K562 (cell line): ENCODE measurements around the gene DNAJB12. TPM values are rescaled to one million over a fixed set of nuclear protein-coding genes. Genes with fewer than 3 reads are reported as not detected.
A peak's percentile ranks its signal among the peaks of the same experiment; 100 is the strongest.

Experiments used
- ATF2 ChIP-seq: sonication (generic); formaldehyde crosslinking; IDR thresholded peaks from 2 replicates; pipeline ENCODE4 v1.8.1; 2022; ENCODE audit warnings: missing genetic modification reagents
- BDP1 ChIP-seq: IDR thresholded peaks from 3 replicates; pipeline ENCODE4 v1.6.1; 2011; ENCODE audit not compliant: insufficient read length, insufficient read depth
- CBX5 ChIP-seq: IDR thresholded peaks from 2 replicates; pipeline ENCODE4 v1.6.1; 2014; ENCODE audit warnings: low read depth, borderline replicate concordance
- CHD2 ChIP-seq: IDR thresholded peaks from 2 replicates; pipeline ENCODE4 v1.6.1; 2011; ENCODE audit warnings: low read depth, low read length
- CXXC5 ChIP-seq: fragments of 250-450 bp; sonication (Bioruptor Pico); IDR thresholded peaks from 2 replicates; pipeline ENCODE4 v1.8.0; 2022; ENCODE audit warnings: inconsistent platforms, mild to moderate bottlenecking, moderate library complexity
- E2F4 ChIP-seq: sonication (generic); formaldehyde crosslinking; IDR thresholded peaks from 2 replicates; pipeline ENCODE4 v1.8.0; 2022; ENCODE audit warnings: mild to moderate bottlenecking, low read depth, missing genetic modification reagents
- KAT7 ChIP-seq: sonication (generic); formaldehyde crosslinking; IDR thresholded peaks from 2 replicates; pipeline ENCODE4 v1.8.0; 2022; ENCODE audit warnings: missing genetic modification reagents, mild to moderate bottlenecking, borderline replicate concordance
- KLF13 ChIP-seq: fragments of 450-650 bp; IDR thresholded peaks from 2 replicates; pipeline ENCODE4 v1.6.1; 2016; ENCODE audit warnings: missing genetic modification characterization, low read depth, mild to moderate bottlenecking, missing compliant biosample characterization, moderate library complexity, borderline replicate concordance
- NFYB ChIP-seq: IDR thresholded peaks from 2 replicates; pipeline ENCODE4 v1.6.1; 2011; ENCODE audit warnings: mild to moderate bottlenecking, moderate library complexity; ENCODE audit not compliant: insufficient read length; ENCODE audit errors: extremely low read depth
- NR2C2 ChIP-seq, 2 experiments: fragments of 200-800 bp in 1 of 2; sonication (Bioruptor generic) in 1 of 2; sonication (generic) in 1 of 2; formaldehyde crosslinking in 1 of 2; IDR thresholded peaks; 2 replicates each; pipeline versions ENCODE4 v1.6.1 to v1.8.0; 2016 to 2022; ENCODE audit warnings: mild to moderate bottlenecking in 1 of 2, missing compliant biosample characterization in 1 of 2, missing genetic modification characterization in 1 of 2, missing genetic modification reagents in 1 of 2
- POLR2A ChIP-seq: fragments of 450-650 bp; conservative IDR thresholded peaks from 2 replicates; pipeline ENCODE4 v1.6.1; 2016
- POLR2H ChIP-seq: IDR thresholded peaks from 2 replicates; pipeline ENCODE4 v1.6.1; 2016; ENCODE audit warnings: missing genetic modification characterization, low read depth, mild to moderate bottlenecking, control low read depth, missing compliant biosample characterization, moderate library complexity
- RBM14 ChIP-seq: fragments of 200-400 bp; formaldehyde crosslinking; IDR thresholded peaks from 2 replicates; pipeline ENCODE4 v1.6.1; 2018; ENCODE audit warnings: low read depth, mild to moderate bottlenecking, low read length, moderate library complexity, borderline replicate concordance; ENCODE audit not compliant: insufficient read depth
- SFPQ ChIP-seq: fragments of 200-400 bp; formaldehyde crosslinking; IDR thresholded peaks from 2 replicates; pipeline ENCODE4 v1.6.1; 2017; ENCODE audit warnings: mild to moderate bottlenecking, low read depth, low read length, moderate library complexity
- SMAD3 ChIP-seq: fragments of 450-650 bp; formaldehyde crosslinking; conservative IDR thresholded peaks from 2 replicates; pipeline ENCODE4 v1.4.0; 2020; ENCODE audit warnings: mild to moderate bottlenecking
- THRAP3 ChIP-seq: fragments of 450-650 bp; IDR thresholded peaks from 2 replicates; pipeline ENCODE4 v1.6.1; 2016; ENCODE audit warnings: mild to moderate bottlenecking, inconsistent platforms, borderline replicate concordance
- TOE1 ChIP-seq, 2 experiments: fragments of 450-650 bp in 1 of 2; sonication (generic) in 1 of 2; formaldehyde crosslinking in 1 of 2; IDR thresholded peaks; 2 replicates each; pipeline versions ENCODE4 v1.7.1 to v1.8.0; 2016 to 2022; ENCODE audit warnings: borderline replicate concordance in 2 of 2, mild to moderate bottlenecking in 2 of 2, antibody characterized with exemption in 1 of 2, inconsistent platforms in 1 of 2, low read depth in 1 of 2, missing genetic modification reagents in 1 of 2, moderate library complexity in 1 of 2
- USF1 ChIP-seq: sonication (generic); formaldehyde crosslinking; IDR thresholded peaks from 2 replicates; pipeline ENCODE4 v1.9.0; 2022; ENCODE audit warnings: mild to moderate bottlenecking, missing genetic modification reagents
- polyA plus RNA-seq, 8 experiments: library from polyadenylated mRNA; depleted of rRNA in 4 of 8; stranded (reverse) in 5 of 8; unstranded in 3 of 8; fragments of >200 nt; fragmentation: Nextera tagmentation in 2 of 8; fragmentation: Illumina TruSeq in 1 of 8; extraction: Ambion mirVana in 2 of 8; extraction: Trizol in 1 of 8; gene quantifications; 2 replicates each; pipeline versions ENCODE4 v1.2.1 to v1.2.3, GENCODE V29; 2011 to 2014; ENCODE audit warnings: inconsistent platforms in 1 of 8, missing spikeins in 1 of 8
- total RNA-seq, 7 experiments: library from RNA; depleted of rRNA in 6 of 7; stranded (reverse); fragments of >200 nt in 6 of 7; fragmentation: Illumina TruSeq in 2 of 7; extraction: Trizol in 2 of 7; gene quantifications; 2 replicates each; pipeline versions ENCODE4 v1.2.1 to v1.2.3, GENCODE V29; 2011 to 2021; ENCODE audit warnings: low replicate concordance in 1 of 7

Gene DNAJB12
- total and polyA plus RNA-seq, 9 of the 15 experiments (the other 6 are each of a cell fraction or from before 2014, with no cell fraction given): 3.5 to 31.5 (median 20.3) TPM

GRCh38 chr10:72354356-72355213 lies at the start of gene DNAJB12 (continued):
- TF ChIP-seq ATF2 (CRISPR knock-in tag) (peak; percentile 55; the same call in 1 of the 2 replicates), RBM14 (no peak), KLF13 (tag) (no peak; the same call in 1 of the 2 replicates), SMAD3 (no peak), SFPQ (no peak), USF1 (CRISPR knock-in tag) (peak; percentile 87), CHD2 (peak; percentile 74), CXXC5 (CRISPR knock-in tag) (peak; percentile 98), TOE1 (IDR thresholded peaks at IDR 0.05; ENCODE audit: borderline replicate concordance) (peak; percentile 96), TOE1 (CRISPR knock-in tag; IDR thresholded peaks at IDR 0.05; ENCODE audit: borderline replicate concordance, low read depth) (peak; percentile 60; the same call in 1 of the 2 replicates), POLR2H (tag) (peak; percentile 92), KAT7 (CRISPR knock-in tag) (peak; percentile 98), NR2C2 (CRISPR knock-in tag; IDR thresholded peaks at IDR 0.05) (peak; percentile 17; the same call in 1 of the 2 replicates), NR2C2 (tag; IDR thresholded peaks at IDR 0.05) (peak; percentile 91), BDP1 (no peak), E2F4 (CRISPR knock-in tag) (no peak), NFYB (no peak), CBX5 (peak; percentile 51; the same call in 1 of the 2 replicates), POLR2A (peak; percentile 99), THRAP3 (peak; percentile 65; the same call in 1 of the 2 replicates)
